Activated gamma-delta T cell treated with Interleukin-2 at 50 U/mL for 16 hours (primary cell): ENCODE results near the gene ATF7IP2.

Experiments
- DNase-seq: peaks from one replicate; pipeline ENCODE4 v3.0.0-alpha.2; 2020

The ATF7IP2 gene

DNA sequence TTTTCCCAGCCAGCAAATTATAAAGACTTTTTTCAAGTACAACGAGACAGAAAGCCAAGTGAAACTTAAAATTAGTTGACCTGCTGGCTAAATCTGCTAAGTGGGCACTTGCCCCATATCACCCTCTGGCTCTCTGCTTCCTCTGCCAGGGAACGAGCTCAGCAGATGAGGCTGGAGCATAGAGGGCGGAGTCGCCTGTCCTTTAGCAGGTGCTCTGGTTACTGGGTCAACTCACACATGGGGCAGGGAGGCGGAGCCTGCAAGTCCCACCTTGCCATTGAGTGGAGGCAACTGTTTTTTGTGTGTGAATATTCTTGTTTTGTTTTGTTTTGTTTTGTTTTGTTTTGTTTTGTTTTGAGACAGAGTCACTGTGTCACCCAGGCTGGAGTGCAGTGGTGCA is 132.0 kb downstream of the ATF7IP2 start:
- DNase-seq: no peak

- DNase-seq: no peak
Observed at GRCh38 chr16:10518479-10519041, 132.7 kb downstream of the ATF7IP2 start.

DNA sequence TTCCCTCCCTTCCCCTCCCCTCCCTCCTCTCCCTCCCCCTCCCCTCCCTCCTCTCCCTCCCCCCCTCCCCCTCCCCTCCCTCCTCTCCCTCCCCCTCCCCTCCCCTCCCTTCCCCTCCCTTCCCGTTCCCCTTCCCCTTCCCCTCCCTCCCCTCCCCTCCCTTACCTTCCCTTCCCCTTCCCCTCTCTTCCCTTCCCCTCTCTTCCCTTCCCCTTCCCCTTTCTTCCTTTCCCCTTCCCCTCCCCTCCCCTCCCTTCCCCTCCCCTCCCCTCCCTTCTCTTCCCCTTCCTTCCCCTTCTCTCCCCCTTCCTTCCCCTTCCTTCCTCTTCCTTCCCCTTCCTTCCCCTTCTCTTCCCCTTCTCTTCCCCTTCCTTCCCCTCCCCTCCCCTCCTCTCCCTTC is 133.4 kb downstream of the ATF7IP2 start:
- DNase-seq: no peak

DNA sequence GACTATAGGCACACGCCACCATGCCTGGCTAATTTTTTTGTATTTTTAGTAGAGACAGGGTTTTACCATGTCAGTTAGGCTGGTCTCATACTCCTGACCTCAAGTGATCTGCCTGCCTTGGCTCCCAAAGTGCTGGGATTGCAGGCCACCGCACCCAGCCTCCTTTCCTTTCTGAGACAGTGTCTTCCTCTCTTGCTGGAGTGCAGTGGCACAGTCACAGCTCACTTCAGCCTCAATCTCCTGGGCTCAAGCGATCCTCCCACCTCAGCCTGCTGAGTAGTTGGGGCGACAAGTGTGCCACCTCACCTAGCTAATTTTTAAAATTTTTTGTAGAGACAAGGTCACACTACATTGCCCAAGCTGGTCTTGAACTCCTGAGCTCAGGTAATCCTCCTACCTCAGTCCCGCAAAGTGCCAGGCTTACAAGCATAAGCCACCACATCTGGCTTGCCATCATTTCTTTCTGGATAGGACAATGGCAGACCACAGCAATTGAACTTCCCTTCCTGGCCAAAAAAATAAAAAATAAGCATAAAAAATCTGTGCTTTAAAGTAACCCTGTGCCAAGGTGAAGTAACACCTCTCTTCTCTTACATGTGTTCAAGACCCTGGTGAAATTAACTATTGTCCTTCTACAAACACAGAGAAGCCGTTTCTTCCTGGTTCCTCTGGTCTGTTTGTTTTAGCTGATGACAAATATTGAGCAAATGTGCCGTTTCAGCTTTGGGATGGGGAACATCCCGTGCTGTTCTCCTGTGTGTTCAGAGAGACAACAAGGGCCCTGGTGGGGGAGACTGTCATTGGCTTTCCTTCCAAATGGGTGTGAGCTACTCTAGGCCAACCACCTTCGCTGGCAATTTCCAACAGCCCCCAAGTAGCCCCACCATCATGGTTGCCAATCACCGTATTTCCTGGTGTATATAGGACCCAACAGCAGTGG is 134.3 kb downstream of the ATF7IP2 start:
- no peak for DNase-seq

DNA sequence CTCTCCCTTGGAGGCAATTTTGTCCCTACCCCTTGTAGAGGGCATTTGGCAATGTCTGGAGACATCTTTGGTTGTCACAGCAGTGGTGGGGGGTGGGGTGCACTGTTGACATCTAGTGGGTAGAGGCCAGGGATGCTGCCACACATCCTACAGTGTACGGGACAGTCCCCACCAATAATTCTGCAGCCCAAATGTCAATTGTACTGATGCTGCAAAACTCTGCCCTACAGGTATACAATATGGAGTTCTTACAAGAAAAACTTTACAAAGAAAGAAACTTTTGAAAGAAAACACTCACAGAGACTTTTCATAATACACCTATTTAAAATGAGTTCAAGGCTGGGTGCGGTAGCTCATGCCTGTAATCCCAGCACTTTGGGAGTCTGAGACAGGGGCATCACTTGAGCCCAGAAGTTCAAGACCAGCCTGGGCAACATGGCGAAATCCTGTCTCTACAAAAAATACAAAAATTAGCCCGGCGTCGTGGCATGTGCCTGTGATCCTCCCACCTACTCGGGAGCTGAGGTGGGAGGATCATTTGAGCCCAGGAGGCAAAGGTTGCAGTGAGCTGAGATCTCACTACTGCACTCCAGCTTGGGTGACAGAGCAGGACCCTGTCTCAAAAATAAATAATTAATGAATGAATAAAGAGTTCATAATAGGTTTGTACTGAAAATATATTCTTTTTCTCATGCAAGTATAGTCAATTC is 135.2 kb downstream of the ATF7IP2 start:
- DNase-seq: no peak

- DNase-seq: peak; percentile 33
Observed at GRCh38 chr16:10521681-10522274, 135.9 kb downstream of the ATF7IP2 start.

DNA sequence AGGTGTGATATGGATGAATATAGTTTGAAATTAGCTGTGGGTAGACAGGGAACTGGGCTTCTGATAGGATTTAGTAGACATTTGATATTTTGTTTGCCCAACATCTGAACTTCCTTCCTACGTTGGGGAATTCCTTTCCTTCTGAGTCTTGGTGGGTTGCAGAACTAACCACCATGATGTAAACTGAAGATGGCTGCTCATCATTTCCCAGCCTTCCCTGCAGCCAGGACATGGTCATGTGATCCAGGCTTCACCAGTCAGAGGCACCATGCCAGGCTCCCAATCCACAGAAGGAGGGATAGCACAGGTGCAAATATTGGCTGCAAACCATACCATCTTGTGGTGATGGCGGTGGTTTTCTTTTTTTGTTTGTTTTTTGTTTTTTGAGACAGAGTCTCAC is 137.1 kb downstream of the ATF7IP2 start:
- DNase-seq: no peak

GRCh38 chr16:10525214-10525825 is 139.5 kb downstream of the ATF7IP2 start:
- no peak for DNase-seq

GRCh38 chr16:10526962-10527361 is 141.1 kb downstream of the ATF7IP2 start:
- DNase-seq: no peak

- no peak for DNase-seq
Observed at GRCh38 chr16:10528635-10529034, 142.8 kb downstream of the ATF7IP2 start.

DNA sequence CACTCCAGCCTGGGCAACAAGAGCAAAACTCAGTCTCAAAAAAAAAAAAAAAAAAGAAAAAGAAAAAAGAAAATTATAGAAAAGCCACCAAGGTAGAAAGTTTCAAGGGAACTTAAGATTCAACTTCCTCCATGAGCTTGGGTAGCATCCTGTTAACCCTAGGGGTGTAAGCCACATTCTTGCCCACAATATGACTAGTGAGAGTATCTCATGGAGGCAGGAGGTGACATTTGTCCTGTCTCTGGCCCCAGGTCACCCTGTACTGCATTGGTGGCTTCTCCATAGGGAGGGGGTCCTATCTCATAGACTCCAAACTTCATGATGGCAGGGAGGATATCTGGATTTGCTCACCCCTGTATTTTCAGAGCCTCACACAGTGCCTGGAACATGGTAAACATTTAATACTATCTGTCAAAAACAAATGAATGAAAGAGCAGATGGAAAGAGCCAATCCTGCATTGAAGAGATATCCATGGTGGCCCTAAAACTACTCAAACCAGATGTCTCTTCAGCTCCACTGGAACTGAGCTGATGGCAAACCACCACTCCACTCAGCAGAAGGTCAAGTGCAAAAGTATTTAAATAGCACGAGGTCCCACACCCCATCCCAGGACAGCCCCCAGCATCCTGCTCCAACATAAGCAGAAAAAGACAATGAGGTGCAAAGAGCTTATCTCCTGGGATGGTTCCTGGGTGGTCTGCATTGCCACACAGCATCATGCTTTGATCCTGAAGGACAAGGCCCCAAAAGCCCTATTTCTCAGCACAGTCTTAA is 144.2 kb downstream of the ATF7IP2 start:
- DNase-seq: no peak

GRCh38 chr16:10530685-10531084 is 144.8 kb downstream of the ATF7IP2 start:
- no peak for DNase-seq

DNA sequence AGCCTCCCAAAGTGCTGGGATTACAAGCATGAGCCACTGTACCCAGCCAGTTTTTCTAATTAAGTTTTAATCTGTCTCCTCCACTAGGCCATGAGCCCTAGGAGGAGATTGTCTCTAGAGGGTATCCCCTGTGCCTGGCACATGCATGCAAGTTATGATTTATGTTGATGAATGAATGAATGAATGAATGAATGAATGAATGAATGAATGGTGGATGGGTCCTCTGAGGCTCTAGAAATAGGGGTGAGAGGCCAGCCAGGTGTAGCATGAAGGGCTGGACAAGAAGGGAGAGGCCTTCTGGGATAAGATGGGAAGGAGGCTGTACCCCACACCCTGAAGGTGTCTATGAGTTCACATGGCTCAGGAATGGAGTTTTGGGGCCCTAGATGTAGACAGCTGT is 145.7 kb downstream of the ATF7IP2 start:
- no peak for DNase-seq
